GM10248 (cell line): ENCODE data around the gene DRC1.

Experiments used
- CTCF ChIA-PET: fragments of 300-600 bp; sonication (Branson Sonifier 250); formaldehyde crosslinking; extraction: SDS; loops from one replicate; lab custom pipeline; 2021; ENCODE audit warnings: antibody characterized with exemption; lab: Yijun Ruan, JAX
- POLR2A ChIA-PET: fragments of 350-650 bp; sonication (Branson Sonifier 250); formaldehyde crosslinking; extraction: SDS; loops from one replicate; lab custom pipeline; 2020; ENCODE audit warnings: antibody characterized with exemption; lab: Yijun Ruan, JAX
- DNase-seq: peaks from one replicate; pipeline ENCODE4 v3.0.0; 2012; ENCODE audit errors: extremely low spot score
- TF ChIP-seq, protein P1 (sequence below): IDR thresholded peaks from 2 replicates; pipeline ENCODE4 v1.5.1; 2012; ENCODE audit warnings: mild to moderate bottlenecking, low read depth; ENCODE audit errors: extremely low read depth, missing control alignments, control extremely low read depth

The DRC1 gene

DNA sequence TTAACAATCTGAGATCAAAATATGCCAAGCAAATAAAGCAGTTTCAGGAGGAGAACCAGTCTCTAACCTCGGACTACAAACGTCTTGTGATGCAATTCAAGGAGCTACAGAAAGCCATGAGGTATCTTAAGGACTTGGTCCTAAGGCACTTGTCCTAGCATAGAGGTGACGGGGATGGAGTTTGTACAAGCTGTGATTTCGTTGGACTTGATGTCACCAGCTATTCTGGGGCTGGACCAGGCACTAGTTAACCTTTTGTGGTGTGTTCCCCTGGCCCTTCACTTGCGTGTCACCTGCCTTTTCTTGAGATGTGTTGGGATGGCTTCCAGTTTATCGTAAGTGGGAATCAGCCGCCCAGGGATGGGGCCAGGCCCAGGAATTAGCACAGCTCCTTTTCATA lies 42.5 kb downstream of the DRC1 start:
- TF ChIP-seq, protein P1, sequence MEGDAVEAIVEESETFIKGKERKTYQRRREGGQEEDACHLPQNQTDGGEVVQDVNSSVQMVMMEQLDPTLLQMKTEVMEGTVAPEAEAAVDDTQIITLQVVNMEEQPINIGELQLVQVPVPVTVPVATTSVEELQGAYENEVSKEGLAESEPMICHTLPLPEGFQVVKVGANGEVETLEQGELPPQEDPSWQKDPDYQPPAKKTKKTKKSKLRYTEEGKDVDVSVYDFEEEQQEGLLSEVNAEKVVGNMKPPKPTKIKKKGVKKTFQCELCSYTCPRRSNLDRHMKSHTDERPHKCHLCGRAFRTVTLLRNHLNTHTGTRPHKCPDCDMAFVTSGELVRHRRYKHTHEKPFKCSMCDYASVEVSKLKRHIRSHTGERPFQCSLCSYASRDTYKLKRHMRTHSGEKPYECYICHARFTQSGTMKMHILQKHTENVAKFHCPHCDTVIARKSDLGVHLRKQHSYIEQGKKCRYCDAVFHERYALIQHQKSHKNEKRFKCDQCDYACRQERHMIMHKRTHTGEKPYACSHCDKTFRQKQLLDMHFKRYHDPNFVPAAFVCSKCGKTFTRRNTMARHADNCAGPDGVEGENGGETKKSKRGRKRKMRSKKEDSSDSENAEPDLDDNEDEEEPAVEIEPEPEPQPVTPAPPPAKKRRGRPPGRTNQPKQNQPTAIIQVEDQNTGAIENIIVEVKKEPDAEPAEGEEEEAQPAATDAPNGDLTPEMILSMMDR, result no peak
- ChIA-PET POLR2A (no interaction called here), CTCF (interaction anchor here (0.8 to 1.1 kb wide), 2 partner anchors 7 to 15 kb away, joined by 3 read pairs; no protein-coding TSS in a partner anchor)
- no peak for DNase-seq

DNA sequence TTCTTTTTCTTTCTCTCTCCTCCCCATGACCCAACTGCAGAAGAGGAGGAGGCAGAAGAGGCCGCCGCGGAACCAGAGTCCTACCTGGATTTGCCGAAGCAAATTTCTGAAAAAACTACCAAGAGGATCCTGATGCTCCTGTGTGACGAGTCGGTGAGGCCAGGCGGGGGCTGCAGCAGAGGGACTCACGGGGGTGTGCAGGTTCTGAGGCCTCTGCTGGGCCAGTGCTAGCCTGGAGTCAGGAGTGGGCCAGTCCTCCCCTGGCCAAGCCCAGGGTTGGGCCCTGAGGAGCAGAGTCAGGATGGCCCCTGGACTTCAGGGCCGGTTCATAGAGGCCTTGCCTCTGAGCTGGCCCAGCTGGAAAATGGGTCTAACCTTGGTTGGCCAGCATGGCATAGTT lies 46.9 kb downstream of the DRC1 start:
- CTCF ChIA-PET, result interaction anchor here (0.9 to 1.4 kb wide), 2 partner anchors 10 to 21 kb away, joined by 3 to 4 read pairs; no protein-coding TSS in a partner anchor
- TF ChIP-seq, protein P1, result no peak
- no peak for DNase-seq
- POLR2A ChIA-PET, result no interaction called here

DNA sequence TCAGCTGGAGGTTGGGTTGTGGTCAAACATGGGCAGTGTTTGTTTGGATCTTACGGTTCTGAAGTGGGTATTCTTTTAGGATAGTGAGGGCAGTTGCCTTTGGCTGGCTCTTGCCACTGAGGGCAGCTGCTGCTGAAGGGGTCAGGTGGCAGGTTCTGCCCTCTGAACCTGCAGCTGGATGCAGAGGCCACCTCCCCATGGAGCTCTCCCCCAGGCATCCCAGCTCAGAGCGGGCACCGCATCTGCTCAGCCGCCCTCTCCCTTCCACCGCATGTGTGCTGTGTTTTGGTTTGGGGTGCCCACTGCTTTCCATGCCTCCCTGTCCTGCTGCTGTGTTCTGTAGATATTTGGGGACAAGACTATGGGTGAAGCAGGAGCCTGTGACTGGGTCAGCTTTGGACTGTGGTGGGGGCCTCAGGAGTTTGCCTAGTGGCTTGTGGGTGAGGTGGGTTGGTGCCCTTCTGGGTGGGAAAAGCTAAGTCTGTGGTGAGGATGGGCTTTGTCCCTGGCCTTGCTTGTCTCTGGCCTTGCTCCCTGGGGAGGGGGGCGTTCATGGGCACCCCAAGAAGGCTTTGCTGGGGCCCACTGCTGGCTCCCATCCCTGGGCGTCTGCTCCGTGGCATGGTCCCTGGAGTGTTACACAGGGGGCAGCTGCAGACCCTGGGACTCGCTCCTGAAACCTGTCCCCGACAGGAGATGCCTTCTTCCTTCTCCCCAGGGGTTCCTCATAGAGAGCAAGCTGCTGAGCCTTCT lies 47.7 kb downstream of the DRC1 start:
- POLR2A ChIA-PET, result no interaction called here
- DNase-seq, result no peak
- TF ChIP-seq, protein P1, result no peak
- CTCF ChIA-PET, result interaction anchor here (0.9 to 1.4 kb wide), 2 partner anchors 9 to 20 kb away, joined by 3 to 4 read pairs; no protein-coding TSS in a partner anchor

DNA sequence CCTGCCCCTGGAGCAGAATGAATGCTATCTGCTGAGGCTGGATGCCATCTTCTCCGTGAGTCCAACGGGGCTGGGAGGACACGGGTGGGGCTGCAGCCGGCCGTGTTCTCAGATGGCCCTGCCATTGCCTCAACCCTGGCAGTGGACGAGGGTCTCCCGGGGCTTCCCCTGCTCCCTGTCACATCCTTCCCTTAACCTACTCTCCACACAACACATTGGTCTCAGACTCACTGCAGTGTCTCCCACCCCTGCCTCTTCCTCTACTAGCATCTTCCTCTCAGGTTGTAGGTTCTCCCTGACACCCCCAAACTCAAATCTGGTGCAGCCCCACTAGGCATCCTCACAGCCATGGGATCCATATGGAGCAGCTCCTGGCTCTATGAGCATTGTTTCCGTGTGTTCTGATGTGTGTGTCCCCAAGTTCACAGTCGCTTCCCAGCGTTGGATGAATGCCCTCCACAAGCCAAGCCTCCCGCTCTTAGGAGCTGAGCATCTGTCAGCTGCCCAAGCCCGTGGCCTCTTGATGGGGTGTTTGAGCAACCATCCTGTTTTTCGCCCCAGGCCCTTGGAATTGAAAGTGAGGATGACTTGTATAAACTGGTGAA lies 48.4 kb downstream of the DRC1 start:
- no peak for DNase-seq
- TF ChIP-seq, protein P1, result no peak
- ChIA-PET POLR2A (no interaction called here), CTCF (no interaction called here)

DNA sequence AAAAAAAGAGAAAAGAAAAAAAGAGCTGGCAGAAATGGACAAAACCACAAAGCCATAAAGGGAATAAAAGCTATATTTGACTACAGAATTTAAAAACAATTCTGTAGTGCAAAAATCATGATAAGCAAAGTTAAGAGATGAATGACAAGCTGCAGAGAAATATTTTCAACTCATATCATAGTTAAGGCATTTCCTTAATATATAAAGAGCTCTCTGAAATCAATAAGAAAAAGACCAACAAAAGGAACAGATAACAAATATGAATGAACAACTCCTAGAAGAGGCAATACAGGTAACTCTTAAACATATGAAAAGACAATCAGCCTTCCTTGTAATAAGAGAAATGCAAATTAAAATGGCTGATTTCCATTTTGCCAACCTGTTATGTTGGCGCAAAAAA lies 50.0 kb downstream of the DRC1 start:
- POLR2A ChIA-PET, result no interaction called here

More for the DNA sequence above, 50.0 kb downstream of the DRC1 start:
- CTCF ChIA-PET, result no interaction called here
- DNase-seq, result no peak
- TF ChIP-seq, protein P1, result no peak
